ENCODE data around the gene MATN3. TPM values are rescaled to one million over a fixed set of nuclear protein-coding genes. Genes with fewer than 3 reads are reported as not detected.

Gene MATN3
- total RNA-seq, 1 experiment from 2014 or later, result 0.98 TPM

DNA sequence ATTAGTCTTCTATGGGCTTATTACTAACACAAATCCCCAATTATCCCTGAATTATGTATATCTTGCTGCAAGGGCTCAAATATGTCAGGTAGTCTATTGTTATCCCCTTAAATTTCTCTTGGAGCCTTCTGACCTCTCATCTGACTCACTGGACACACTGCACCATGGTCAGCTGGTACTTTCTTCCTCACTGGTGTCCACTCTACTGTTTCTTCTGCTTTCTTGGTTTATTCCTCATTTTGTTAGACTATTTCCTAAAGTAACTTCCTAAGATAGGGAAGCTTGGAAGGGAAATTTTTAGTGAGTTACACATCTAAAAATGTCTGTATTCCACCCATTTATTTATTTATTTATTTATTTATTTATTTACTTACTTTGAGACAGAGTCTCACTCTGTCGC is 49.1 kb downstream of the MATN3 start:
- Mint-ChIP-seq H3K4me1 (ENCODE audit: insufficient read depth, unreplicated experiment) (no peaks in the 10 kb centered on the region), H3K4me3 (ENCODE audit: unreplicated experiment) (no peak overlapping the region), H3K27me3 (ENCODE audit: insufficient read depth, unreplicated experiment) (no peaks in the 10 kb centered on the region), H3K27ac (ENCODE audit: low read depth, unreplicated experiment) (no peak overlapping the region), H3K36me3 (ENCODE audit: insufficient read depth, unreplicated experiment) (peaks cover 29% of the 10 kb centered on the region), H3K9me3 (ENCODE audit: unreplicated experiment) (no peaks in the 10 kb centered on the region)
- no TSS peak for BruUV-seq (replicated peaks)
- no peak for DNase-seq (ENCODE audit: unreplicated experiment)
- intact Hi-C loops (cut with micrococcal nuclease), result no loop called here
- TF ChIP-seq CTCF (IDR thresholded peaks at IDR 0.05; ENCODE audit: unreplicated experiment), result no peak
- POLR2A ChIA-PET, result no interaction called here
- CTCF ChIA-PET, result interaction anchor here (0.7 to 1.4 kb wide), 5 partner anchors 10 to 328 kb away, joined by 3 to 6 read pairs (median 3); no protein-coding TSS in a partner anchor

DNA sequence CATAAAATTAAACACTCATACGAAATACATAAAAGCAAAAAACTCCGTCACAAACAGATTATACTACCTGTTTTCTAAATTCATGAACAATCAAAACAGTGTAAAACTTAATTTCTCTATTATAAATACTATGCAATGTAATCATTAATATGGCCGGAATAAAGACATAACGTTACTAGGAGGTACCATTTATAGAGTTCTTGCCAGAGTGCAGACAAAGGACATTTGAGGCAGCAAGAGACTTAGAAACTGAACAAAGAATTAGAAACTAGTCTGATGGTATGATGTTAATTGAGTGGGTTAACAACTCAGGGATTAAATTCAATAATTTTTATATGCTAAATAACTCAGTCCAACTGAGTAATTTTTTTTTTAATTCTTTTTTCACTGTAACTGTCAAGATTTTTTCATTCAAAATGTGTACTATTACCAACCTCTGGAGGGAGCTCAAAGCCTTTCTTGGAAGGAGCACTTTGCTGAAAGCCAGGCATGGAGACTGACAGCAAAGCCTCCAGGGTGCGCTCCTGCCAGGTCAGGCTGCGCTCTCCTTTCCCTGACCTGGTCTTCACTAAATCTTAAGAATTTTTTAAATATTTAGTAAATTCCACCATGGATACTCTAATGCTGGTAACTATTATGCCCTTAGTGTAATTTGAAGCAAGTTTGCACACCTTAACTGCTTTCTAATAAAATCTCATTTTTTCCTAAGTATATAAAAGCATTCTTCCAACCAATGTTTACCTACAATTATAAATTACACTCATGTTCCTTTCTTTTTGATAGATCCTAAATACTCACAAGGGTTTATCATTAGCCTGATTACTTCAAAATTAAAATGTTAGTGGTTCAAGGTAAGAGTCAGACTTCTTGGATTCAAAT is 56.7 kb downstream of the MATN3 start:
- POLR2A ChIA-PET, result interaction anchor here (0.7 to 1.5 kb wide), 7 partner anchors 14 to 154 kb away, joined by 3 to 4 read pairs (median 3); no protein-coding TSS in a partner anchor
- Mint-ChIP-seq H3K4me3 (ENCODE audit: unreplicated experiment) (no peak overlapping the region), H3K27ac (ENCODE audit: low read depth, unreplicated experiment) (no peak overlapping the region), H3K27me3 (ENCODE audit: insufficient read depth, unreplicated experiment) (no peaks in the 10 kb centered on the region), H3K9me3 (ENCODE audit: unreplicated experiment) (no peaks in the 10 kb centered on the region), H3K36me3 (ENCODE audit: insufficient read depth, unreplicated experiment) (peaks cover 37% of the 10 kb centered on the region), H3K4me1 (ENCODE audit: insufficient read depth, unreplicated experiment) (no peaks in the 10 kb centered on the region)
- DNase-seq (ENCODE audit: unreplicated experiment), result peak; percentile 72
- TF ChIP-seq CTCF (IDR thresholded peaks at IDR 0.05; ENCODE audit: unreplicated experiment), result peak; percentile 82
- intact Hi-C loops (cut with micrococcal nuclease), result loop anchor here (1.0 to 2.0 kb wide), 5 partner anchors 60 to 336 kb away; partner anchors contain the start of gene LAPTM4A
- BruUV-seq (replicated peaks), result no TSS peak
- CTCF ChIA-PET, result interaction anchor here (0.6 to 5.9 kb wide), 29 partner anchors 8 to 801 kb away, joined by 3 to 44 read pairs (median 4); no protein-coding TSS in a partner anchor

DNA sequence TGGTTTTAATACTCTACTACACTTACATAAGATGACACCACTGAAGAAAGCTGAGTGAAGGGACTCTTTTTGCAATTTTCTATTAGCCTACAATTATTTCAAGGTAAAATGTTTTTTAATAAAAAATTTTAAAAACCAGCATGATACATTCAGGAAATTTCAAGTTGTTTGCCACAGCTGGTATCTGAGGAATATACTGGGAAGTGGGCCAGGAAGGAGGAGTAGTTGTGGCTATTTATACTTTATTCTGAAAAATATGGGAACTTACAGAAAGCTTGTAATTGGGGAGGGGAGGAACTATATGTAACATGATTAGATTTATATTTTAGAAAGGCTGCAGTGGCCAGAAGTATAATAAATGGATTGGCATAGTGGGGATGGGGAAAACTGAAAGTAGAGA is 63.4 kb downstream of the MATN3 start:
- H3K27ac Mint-ChIP-seq (ENCODE audit: low read depth, unreplicated experiment), result no peak overlapping the region
- no TSS peak for BruUV-seq (replicated peaks)
- H3K27me3 Mint-ChIP-seq (ENCODE audit: insufficient read depth, unreplicated experiment), result no peaks in the 10 kb centered on the region
- ChIA-PET POLR2A (no interaction called here), CTCF (interaction anchor here (0.7 kb wide), 1 partner anchor 67 kb away, joined by 4 read pairs; no protein-coding TSS in a partner anchor)
- intact Hi-C loops (cut with micrococcal nuclease), result no loop called here
- peaks cover 12% of the 10 kb centered on the region for H3K4me1 Mint-ChIP-seq (ENCODE audit: insufficient read depth, unreplicated experiment)
- H3K36me3 Mint-ChIP-seq (ENCODE audit: insufficient read depth, unreplicated experiment), result peaks cover 67% of the 10 kb centered on the region
- peak; percentile 4 for DNase-seq (ENCODE audit: unreplicated experiment)
- no peak overlapping the region for H3K4me3 Mint-ChIP-seq (ENCODE audit: unreplicated experiment)
- TF ChIP-seq CTCF (IDR thresholded peaks at IDR 0.05; ENCODE audit: unreplicated experiment), result no peak
- H3K9me3 Mint-ChIP-seq (ENCODE audit: unreplicated experiment), result no peaks in the 10 kb centered on the region

DNA sequence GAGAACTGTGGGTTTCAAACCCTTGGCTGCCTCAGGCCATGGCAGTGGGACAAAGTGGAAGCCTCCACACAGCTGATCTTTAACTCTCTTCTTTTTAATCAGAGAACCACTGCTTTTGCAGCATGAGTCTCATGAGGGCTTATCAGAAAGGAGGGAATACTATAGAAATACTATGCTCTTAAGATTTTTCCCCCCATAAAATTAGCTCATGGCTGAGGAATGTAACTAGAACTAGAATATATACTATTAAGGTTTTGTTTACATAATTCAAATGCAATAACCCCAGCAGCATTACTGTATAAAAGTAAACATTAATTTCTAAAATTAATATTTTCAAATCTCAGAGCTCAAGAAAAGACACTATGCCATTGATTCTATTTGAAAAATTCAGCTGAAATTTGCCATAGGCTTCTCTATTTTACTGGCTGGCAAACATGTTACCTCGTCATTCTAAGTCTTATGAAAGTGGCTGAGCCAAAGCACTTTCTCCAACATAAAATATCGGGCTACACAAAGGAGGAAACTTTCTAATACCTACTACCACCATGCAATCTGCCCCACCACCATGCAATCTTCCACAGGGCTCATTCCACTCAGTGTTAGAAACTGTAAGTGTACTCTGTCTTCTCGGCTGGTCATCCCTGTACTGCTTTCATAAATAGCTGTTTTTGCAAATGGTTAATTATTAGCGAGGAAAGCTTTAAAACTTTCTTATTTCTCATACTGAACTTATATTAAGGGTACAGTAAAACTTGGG is 65.1 kb downstream of the MATN3 start:
- Mint-ChIP-seq H3K36me3 (ENCODE audit: insufficient read depth, unreplicated experiment) (peaks cover 60% of the 10 kb centered on the region), H3K27ac (ENCODE audit: low read depth, unreplicated experiment) (no peak overlapping the region), H3K4me1 (ENCODE audit: insufficient read depth, unreplicated experiment) (peaks cover 12% of the 10 kb centered on the region), H3K4me3 (ENCODE audit: unreplicated experiment) (no peak overlapping the region), H3K27me3 (ENCODE audit: insufficient read depth, unreplicated experiment) (no peaks in the 10 kb centered on the region), H3K9me3 (ENCODE audit: unreplicated experiment) (no peaks in the 10 kb centered on the region)
- intact Hi-C loops (cut with micrococcal nuclease), result no loop called here
- TF ChIP-seq CTCF (IDR thresholded peaks at IDR 0.05; ENCODE audit: unreplicated experiment), result no peak
- POLR2A ChIA-PET, result interaction anchor here (0.6 to 1.1 kb wide), 2 partner anchors 266 to 1449 kb away, joined by 3 read pairs; no protein-coding TSS in a partner anchor
- CTCF ChIA-PET, result interaction anchor here (0.7 to 1.9 kb wide), 3 partner anchors 8 to 68 kb away, joined by 5 to 9 read pairs (median 7); no protein-coding TSS in a partner anchor
- BruUV-seq (replicated peaks), result no TSS peak
- DNase-seq (ENCODE audit: unreplicated experiment), result no peak
